ENCODE results near the gene NDE1.
A peak's percentile ranks its signal among the peaks of the same experiment; 100 is the strongest.
"Not testable (repeated sequence)": the region's sequence is repeated elsewhere in the genome, so short reads cannot be mapped to it uniquely, and the experiment has no call there.

The NDE1 gene

GRCh38 chr16:15649727-15650018 is 372 bp upstream of the NDE1 start:
- Mint-ChIP-seq H3K4me3 (peak overlapping the region; percentile 79), H3K4me1 (peaks cover 24% of the 10 kb centered on the region), H3K36me3 (ENCODE audit: low read depth) (peaks cover 6% of the 10 kb centered on the region), H3K9me3 (no peaks in the 10 kb centered on the region), H3K27ac (no peak overlapping the region), H3K27me3 (ENCODE audit: low read depth, poor library complexity) (no peaks in the 10 kb centered on the region)
- TF ChIP-seq CTCF (IDR thresholded peaks at IDR 0.05), result no peak
- no peak for DNase-seq

GRCh38 chr16:15650698-15651171 is 690 bp downstream of the NDE1 start:
- Mint-ChIP-seq H3K9me3 (no peaks in the 10 kb centered on the region), H3K27ac (peak overlapping the region; percentile 94), H3K36me3 (ENCODE audit: low read depth) (peaks cover 6% of the 10 kb centered on the region), H3K27me3 (ENCODE audit: low read depth, poor library complexity) (no peaks in the 10 kb centered on the region), H3K4me3 (peak overlapping the region; percentile 99), H3K4me1 (peaks cover 24% of the 10 kb centered on the region)
- TF ChIP-seq CTCF (IDR thresholded peaks at IDR 0.05), result no peak
- DNase-seq, result peak; percentile 35

GRCh38 chr16:15652293-15653001 is 2.4 kb downstream of the NDE1 start:
- no peak overlapping the region for H3K27ac Mint-ChIP-seq
- no peaks in the 10 kb centered on the region for H3K27me3 Mint-ChIP-seq (ENCODE audit: low read depth, poor library complexity)
- peak overlapping the region; percentile 51 for H3K4me3 Mint-ChIP-seq
- H3K4me1 Mint-ChIP-seq, result peaks cover 32% of the 10 kb centered on the region
- no peaks in the 10 kb centered on the region for H3K9me3 Mint-ChIP-seq
- no peak for TF ChIP-seq CTCF (IDR thresholded peaks at IDR 0.05)
- peaks cover 6% of the 10 kb centered on the region for H3K36me3 Mint-ChIP-seq (ENCODE audit: low read depth)
- DNase-seq, result no peak

GRCh38 chr16:15653227-15653626 is 3.2 kb downstream of the NDE1 start:
- no peak for TF ChIP-seq CTCF (IDR thresholded peaks at IDR 0.05)
- no peak for DNase-seq
- no peaks in the 10 kb centered on the region for H3K27me3 Mint-ChIP-seq (ENCODE audit: low read depth, poor library complexity)
- peaks cover 32% of the 10 kb centered on the region for H3K4me1 Mint-ChIP-seq
- H3K27ac Mint-ChIP-seq, result no peak overlapping the region
- no peaks in the 10 kb centered on the region for H3K9me3 Mint-ChIP-seq
- peak overlapping the region; percentile 51 for H3K4me3 Mint-ChIP-seq
- H3K36me3 Mint-ChIP-seq (ENCODE audit: low read depth), result peaks cover 6% of the 10 kb centered on the region

GRCh38 chr16:15654591-15654990 is 4.5 kb downstream of the NDE1 start:
- Mint-ChIP-seq H3K4me1 (peaks cover 34% of the 10 kb centered on the region), H3K9me3 (no peaks in the 10 kb centered on the region), H3K27me3 (ENCODE audit: low read depth, poor library complexity) (no peaks in the 10 kb centered on the region), H3K27ac (no peak overlapping the region), H3K4me3 (no peak overlapping the region), H3K36me3 (ENCODE audit: low read depth) (peaks cover 6% of the 10 kb centered on the region)
- DNase-seq, result no peak
- no peak for TF ChIP-seq CTCF (IDR thresholded peaks at IDR 0.05)

GRCh38 chr16:15655561-15655960 is 5.5 kb downstream of the NDE1 start:
- DNase-seq; H3K36me3 Mint-ChIP-seq (ENCODE audit: low read depth); H3K27me3 Mint-ChIP-seq (ENCODE audit: low read depth, poor library complexity); H3K27ac Mint-ChIP-seq; H3K4me3 Mint-ChIP-seq; H3K9me3 Mint-ChIP-seq: not testable (repeated sequence)
- H3K4me1 Mint-ChIP-seq, result peaks cover 36% of the 10 kb centered on the region
